Measurements from ENCODE around the gene SPATA13. TPM values are rescaled to one million over a fixed set of nuclear protein-coding genes. Genes with fewer than 3 reads are reported as not detected.
A peak's percentile ranks its signal among the peaks of the same experiment; 100 is the strongest.

Gene SPATA13
- total RNA-seq, 1 experiment from 2014 or later = 14.1 TPM

- Histone ChIP-seq H4K8ac (replicated peaks; ENCODE audit: insufficient read length, low read depth, low read length) (no peak overlapping the region), H3K23ac (ENCODE audit: insufficient read length, low read depth, low read length) (no peak overlapping the region), H3K9me3 (ENCODE audit: control insufficient read depth, low read depth, low read length) (no peaks in the 10 kb centered on the region), H2AK5ac (ENCODE audit: insufficient read length, low read length) (no peak overlapping the region), H3K18ac (ENCODE audit: insufficient read length, low read depth, low read length) (peak overlapping the region; percentile 56), H4K91ac (ENCODE audit: insufficient read length, low read depth, low read length) (peak overlapping the region; percentile 15), H3K4me1 (ENCODE audit: insufficient read depth, low read length) (peaks cover 10% of the 10 kb centered on the region; the same call in 1 of the 2 replicates), H3K56ac (ENCODE audit: insufficient read length, low read depth, low read length) (no peak overlapping the region), H2AFZ (ENCODE audit: low read length) (no peak overlapping the region), H3K27me3 (ENCODE audit: insufficient read depth, low read length) (no peaks in the 10 kb centered on the region), H2BK20ac (ENCODE audit: low read depth, low read length, poor library complexity, severe bottlenecking) (no peak overlapping the region), H2BK120ac (ENCODE audit: low read depth, low read length, poor library complexity, severe bottlenecking) (no peak overlapping the region), H3K14ac (ENCODE audit: insufficient read depth, low read length) (no peak overlapping the region), H3K27ac (ENCODE audit: insufficient read length, low read depth, low read length) (peak overlapping the region; percentile 59), H2BK12ac (ENCODE audit: insufficient read length, low read depth, low read length) (no peak overlapping the region), H3K9ac (ENCODE audit: extremely low read depth, insufficient read length, low read length) (no peak overlapping the region), H4K20me1 (ENCODE audit: control insufficient read depth, insufficient read depth, insufficient read length) (no peaks in the 10 kb centered on the region), H3K4ac (ENCODE audit: low read depth, low read length) (no peak overlapping the region), H3K79me2 (ENCODE audit: insufficient read depth, low read length) (no peaks in the 10 kb centered on the region), H3K79me1 (ENCODE audit: insufficient read depth, low read depth, low read length, poor library complexity, severe bottlenecking) (no peaks in the 10 kb centered on the region), H2BK5ac (ENCODE audit: insufficient read length, low read length) (no peak overlapping the region), H3K4me2 (ENCODE audit: insufficient read depth, insufficient read length, low read length) (no peak overlapping the region), H3T11ph (ENCODE audit: low read length) (no peak overlapping the region), H4K5ac (ENCODE audit: insufficient read length, low read depth, low read length) (no peak overlapping the region), H2BK15ac (ENCODE audit: low read depth, low read length) (no peak overlapping the region), H3K23me2 (ENCODE audit: insufficient read length, low read depth, low read length, poor library complexity, severe bottlenecking) (no peaks in the 10 kb centered on the region)
- DNase-seq = no peak
- Mint-ChIP-seq H3K4me1 (peaks cover 27 to 43% of the 10 kb centered on the region in 2 experiments), H3K36me3 (ENCODE audit: insufficient read depth in 1 of 3, low read depth in 3 of 3) (no peaks in the 10 kb centered on the region), H3K4me3 (no peak overlapping the region), H3K27ac (peak overlapping the region in 1 of 3 experiments; percentile 62; a peak in 2 of 7 replicates), H3K9me3 (no peaks in the 10 kb centered on the region), H3K27me3 (ENCODE audit: low read depth) (peaks cover 6% of the 10 kb centered on the region)
- TF ChIP-seq CTCF (conservative IDR thresholded peaks at IDR 0.05) = no peak
- no CpG with 5 or more reads among the region's 14 CpGs for WGBS (ENCODE audit: extremely low coverage, insufficient read length, low lambda C conversion rate)
Measured at GRCh38 chr13:24149246-24150032, 11.1 kb upstream of the SPATA13 start.

All from H9 (cell line).